Neuron (in vitro differentiated cells): ENCODE data around the gene CTIF.
"Not testable (repeated sequence)": the region's sequence is repeated elsewhere in the genome, so short reads cannot be mapped to it uniquely, and the experiment has no call there.

Experiments
- H2AFZ ChIP-seq: one replicate; pipeline ENCODE4 v1.6.1; 2013; ENCODE audit warnings: low read depth, mild to moderate bottlenecking, inconsistent platforms, low read length, moderate library complexity
- H3K27me3 ChIP-seq: one replicate; pipeline ENCODE4 v1.6.1; 2013; ENCODE audit warnings: low read length; ENCODE audit not compliant: insufficient read depth
- H3K36me3 ChIP-seq: one replicate; pipeline ENCODE4 v1.6.1; 2013; ENCODE audit warnings: low read length; ENCODE audit not compliant: insufficient read depth
- H3K4me1 ChIP-seq: one replicate; pipeline ENCODE4 v1.6.1; 2013; ENCODE audit warnings: low read length; ENCODE audit not compliant: insufficient read depth
- H3K4me3 ChIP-seq: 2 replicates; pipeline ENCODE4 v1.5.1; 2013; ENCODE audit warnings: mild to moderate bottlenecking, low read length, moderate library complexity
- H3K9me3 ChIP-seq: one replicate; pipeline ENCODE4 v1.6.1; 2013; ENCODE audit warnings: low read length

CTIF gene

GRCh38 chr18:48715711-48716361, 177.0 kb downstream of the CTIF start:
- Histone ChIP-seq H3K4me3 (no peak overlapping the region), H2AFZ (no peak overlapping the region), H3K27me3 (no peaks in the 10 kb centered on the region), H3K4me1 (peaks cover 4% of the 10 kb centered on the region), H3K9me3 (peaks cover 5% of the 10 kb centered on the region), H3K36me3 (peaks cover 3% of the 10 kb centered on the region)

DNA sequence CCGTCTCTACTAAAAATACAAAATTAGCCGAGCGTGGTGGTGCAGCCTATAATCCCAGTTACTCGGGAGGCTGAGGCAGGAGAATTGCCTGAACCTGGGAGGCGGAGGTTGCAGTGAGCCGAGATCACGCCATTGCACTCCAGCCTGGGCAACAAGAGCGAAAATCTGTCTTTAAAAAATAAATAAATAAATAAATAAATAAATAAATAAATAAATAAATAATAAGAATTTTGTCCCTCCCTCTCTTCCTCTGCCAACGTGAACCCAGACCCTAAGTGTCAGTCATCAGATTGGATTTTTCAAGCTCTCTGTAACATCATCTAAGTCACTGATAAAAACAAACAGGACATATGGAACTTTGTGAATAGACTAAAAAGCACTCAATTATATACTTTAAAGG, 178.4 kb downstream of the CTIF start:
- not testable (repeated sequence) for H2AFZ ChIP-seq, H3K27me3 ChIP-seq, H3K36me3 ChIP-seq, H3K9me3 ChIP-seq, H3K4me1 ChIP-seq, H3K4me3 ChIP-seq

- Histone ChIP-seq H3K9me3 (peaks cover 5% of the 10 kb centered on the region), H3K4me3 (no peak overlapping the region), H3K4me1 (no peaks in the 10 kb centered on the region), H2AFZ (no peak overlapping the region), H3K27me3 (no peaks in the 10 kb centered on the region), H3K36me3 (peaks cover 3% of the 10 kb centered on the region)
These were observed 179.6 kb downstream of the CTIF start for GRCh38 chr18:48718251-48718959.

- Histone ChIP-seq H3K9me3 (peaks cover 5% of the 10 kb centered on the region), H3K4me3 (no peak overlapping the region), H3K4me1 (no peaks in the 10 kb centered on the region), H3K36me3 (peaks cover 3% of the 10 kb centered on the region), H3K27me3 (no peaks in the 10 kb centered on the region), H2AFZ (no peak overlapping the region)
These were observed 180.6 kb downstream of the CTIF start for GRCh38 chr18:48719388-48719787.

GRCh38 chr18:48719974-48720654, 181.3 kb downstream of the CTIF start:
- H3K4me3 ChIP-seq: no peak overlapping the region

DNA sequence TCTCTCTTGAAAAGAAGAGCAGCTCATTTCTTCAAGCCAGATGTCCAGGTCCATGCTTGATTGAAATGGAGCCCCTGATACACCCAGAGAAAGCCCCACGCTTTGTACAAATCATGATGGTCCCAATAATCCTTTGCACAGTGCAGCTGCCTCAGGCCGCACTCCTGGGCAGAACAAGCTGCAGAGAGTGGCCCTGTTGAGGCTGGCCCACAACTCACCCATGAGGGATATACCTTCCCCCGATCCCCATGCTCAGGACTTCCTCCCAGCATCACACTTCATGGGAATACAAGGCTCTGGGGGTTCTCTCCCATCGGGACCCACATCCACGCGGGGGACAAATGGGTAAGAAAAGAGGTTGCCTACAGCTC, 181.8 kb downstream of the CTIF start:
- Histone ChIP-seq H3K36me3 (peaks cover 3% of the 10 kb centered on the region), H3K27me3 (no peaks in the 10 kb centered on the region), H2AFZ (no peak overlapping the region), H3K4me3 (no peak overlapping the region), H3K9me3 (peaks cover 5% of the 10 kb centered on the region), H3K4me1 (no peaks in the 10 kb centered on the region)

More at GRCh38 chr18:48719974-48720654, 181.3 kb downstream of the CTIF start:
- Histone ChIP-seq H3K4me1 (no peaks in the 10 kb centered on the region), H3K27me3 (no peaks in the 10 kb centered on the region), H3K9me3 (peaks cover 5% of the 10 kb centered on the region), H3K36me3 (peaks cover 3% of the 10 kb centered on the region), H2AFZ (no peak overlapping the region)

GRCh38 chr18:48721312-48721711, 182.5 kb downstream of the CTIF start:
- H3K36me3 ChIP-seq: peaks cover 3% of the 10 kb centered on the region

GRCh38 chr18:48723016-48723415, 184.2 kb downstream of the CTIF start:
- H3K9me3 ChIP-seq: peaks cover 13% of the 10 kb centered on the region
- H3K4me1 ChIP-seq: no peaks in the 10 kb centered on the region
- no peaks in the 10 kb centered on the region for H3K27me3 ChIP-seq
- H3K4me3 ChIP-seq: no peak overlapping the region
- H3K36me3 ChIP-seq: peaks cover 3% of the 10 kb centered on the region
- no peak overlapping the region for H2AFZ ChIP-seq

More at GRCh38 chr18:48721312-48721711, 182.5 kb downstream of the CTIF start:
- Histone ChIP-seq H2AFZ (no peak overlapping the region), H3K4me1 (no peaks in the 10 kb centered on the region), H3K27me3 (no peaks in the 10 kb centered on the region), H3K4me3 (no peak overlapping the region), H3K9me3 (peaks cover 6% of the 10 kb centered on the region)

DNA sequence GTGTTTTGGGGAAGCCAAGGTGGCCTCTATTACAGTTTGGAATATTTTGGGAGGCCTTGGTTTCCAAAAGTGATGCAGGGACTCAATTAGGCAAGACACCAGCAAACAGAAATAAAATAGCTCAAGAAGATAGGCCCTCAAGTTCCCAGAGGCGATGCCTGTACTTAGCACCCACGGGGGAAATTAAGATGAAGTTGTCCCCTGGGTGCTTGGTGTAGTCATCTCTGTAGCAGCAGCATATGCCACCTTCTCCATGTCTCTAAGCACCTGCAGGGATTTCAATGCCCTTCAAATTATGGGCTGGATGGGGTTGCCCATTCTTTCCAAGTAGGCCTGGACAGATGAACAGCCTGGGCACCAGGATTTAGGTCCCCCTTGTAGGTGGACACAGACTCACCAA, 185.0 kb downstream of the CTIF start:
- Histone ChIP-seq H3K36me3 (peaks cover 3% of the 10 kb centered on the region), H3K27me3 (no peaks in the 10 kb centered on the region), H3K9me3 (peaks cover 8% of the 10 kb centered on the region), H3K4me3 (no peak overlapping the region), H3K4me1 (no peaks in the 10 kb centered on the region), H2AFZ (no peak overlapping the region)

GRCh38 chr18:48724442-48724841, 185.6 kb downstream of the CTIF start:
- Histone ChIP-seq H3K4me3 (no peak overlapping the region), H3K9me3 (peaks cover 8% of the 10 kb centered on the region), H3K4me1 (no peaks in the 10 kb centered on the region), H2AFZ (no peak overlapping the region), H3K27me3 (no peaks in the 10 kb centered on the region), H3K36me3 (no peaks in the 10 kb centered on the region)

GRCh38 chr18:48724939-48725338, 186.1 kb downstream of the CTIF start:
- no peaks in the 10 kb centered on the region for H3K36me3 ChIP-seq
- no peaks in the 10 kb centered on the region for H3K27me3 ChIP-seq
- no peak overlapping the region for H2AFZ ChIP-seq
- no peak overlapping the region for H3K4me3 ChIP-seq
- H3K4me1 ChIP-seq: no peaks in the 10 kb centered on the region
- peaks cover 8% of the 10 kb centered on the region for H3K9me3 ChIP-seq

GRCh38 chr18:48725562-48725961, 186.7 kb downstream of the CTIF start:
- Histone ChIP-seq H3K9me3 (peaks cover 8% of the 10 kb centered on the region), H3K36me3 (no peaks in the 10 kb centered on the region), H2AFZ (no peak overlapping the region), H3K4me3 (no peak overlapping the region), H3K4me1 (no peaks in the 10 kb centered on the region), H3K27me3 (no peaks in the 10 kb centered on the region)

DNA sequence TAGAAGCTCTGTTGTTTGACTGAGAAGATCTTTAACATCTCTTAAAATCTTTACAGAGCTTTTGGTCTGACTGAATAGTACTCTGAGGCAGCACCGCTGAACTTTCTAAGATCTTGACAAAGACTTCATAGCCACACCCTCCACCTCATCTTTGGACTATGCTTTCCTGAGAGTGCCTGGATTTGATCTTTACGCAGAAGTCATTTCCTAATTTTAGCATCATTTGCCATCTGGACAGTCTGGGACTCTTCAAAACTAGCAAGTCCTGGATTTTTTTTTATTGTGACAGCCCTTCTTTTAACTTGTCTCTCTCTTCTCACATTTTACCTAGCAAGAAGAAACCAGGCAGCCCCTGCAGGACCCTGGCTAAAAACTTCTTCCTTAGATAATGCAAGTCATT, 188.8 kb downstream of the CTIF start:
- no peak overlapping the region for H2AFZ ChIP-seq
- no peaks in the 10 kb centered on the region for H3K4me1 ChIP-seq
- H3K4me3 ChIP-seq: no peak overlapping the region
- peaks cover 8% of the 10 kb centered on the region for H3K9me3 ChIP-seq
- no peaks in the 10 kb centered on the region for H3K36me3 ChIP-seq
- no peaks in the 10 kb centered on the region for H3K27me3 ChIP-seq
